ENCODE measurements around the gene LRFN5. TPM values are rescaled to one million over a fixed set of nuclear protein-coding genes. Genes with fewer than 3 reads are reported as not detected.

LRFN5 gene
- total and polyA plus RNA-seq, 2 donors (not counting 1 experiment from before 2014, with no cell fraction given), result 0.14 to 3.6 TPM

DNA sequence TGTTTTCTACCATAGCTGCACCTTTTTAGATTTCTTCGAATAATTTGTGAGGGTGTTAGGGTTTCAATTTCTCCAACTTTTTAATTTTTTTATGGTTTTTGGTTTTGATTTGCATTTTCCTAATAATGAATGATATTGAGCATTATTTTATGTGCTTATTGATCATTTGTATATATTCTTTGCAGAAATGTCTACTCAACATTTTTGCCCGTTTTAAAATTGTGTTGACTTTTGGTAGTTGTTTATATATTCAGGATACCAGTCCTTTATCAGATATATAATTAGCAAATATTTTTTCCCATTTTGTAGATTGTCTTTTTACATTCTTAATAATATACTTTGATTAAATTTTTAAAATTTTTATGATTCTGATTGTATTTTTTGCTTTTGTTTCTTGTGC, 306.7 kb downstream of the LRFN5 start:
- TF ChIP-seq, protein P1, sequence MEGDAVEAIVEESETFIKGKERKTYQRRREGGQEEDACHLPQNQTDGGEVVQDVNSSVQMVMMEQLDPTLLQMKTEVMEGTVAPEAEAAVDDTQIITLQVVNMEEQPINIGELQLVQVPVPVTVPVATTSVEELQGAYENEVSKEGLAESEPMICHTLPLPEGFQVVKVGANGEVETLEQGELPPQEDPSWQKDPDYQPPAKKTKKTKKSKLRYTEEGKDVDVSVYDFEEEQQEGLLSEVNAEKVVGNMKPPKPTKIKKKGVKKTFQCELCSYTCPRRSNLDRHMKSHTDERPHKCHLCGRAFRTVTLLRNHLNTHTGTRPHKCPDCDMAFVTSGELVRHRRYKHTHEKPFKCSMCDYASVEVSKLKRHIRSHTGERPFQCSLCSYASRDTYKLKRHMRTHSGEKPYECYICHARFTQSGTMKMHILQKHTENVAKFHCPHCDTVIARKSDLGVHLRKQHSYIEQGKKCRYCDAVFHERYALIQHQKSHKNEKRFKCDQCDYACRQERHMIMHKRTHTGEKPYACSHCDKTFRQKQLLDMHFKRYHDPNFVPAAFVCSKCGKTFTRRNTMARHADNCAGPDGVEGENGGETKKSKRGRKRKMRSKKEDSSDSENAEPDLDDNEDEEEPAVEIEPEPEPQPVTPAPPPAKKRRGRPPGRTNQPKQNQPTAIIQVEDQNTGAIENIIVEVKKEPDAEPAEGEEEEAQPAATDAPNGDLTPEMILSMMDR (conservative IDR thresholded peaks at IDR 0.05 in 1 of 2, IDR thresholded peaks at IDR 0.05 in 1 of 2; ENCODE audit: low read depth in 1 of 2, low read length in 2 of 2), result no peak
- TF ChIP-seq EZH2 (IDR thresholded peaks at IDR 0.05; ENCODE audit: low read length, missing control alignments), result no peak
- Histone ChIP-seq H4K20me1 (ENCODE audit: control insufficient read depth, extremely low read depth, insufficient read depth, low read length) (no peaks in the 10 kb centered on the region), H3K4me1 (ENCODE audit: control insufficient read depth, extremely low read depth, insufficient read depth, low read length) (no peaks in the 10 kb centered on the region), H3K79me2 (ENCODE audit: control insufficient read depth, insufficient read depth, low read length) (no peaks in the 10 kb centered on the region), H3K9ac (ENCODE audit: insufficient read depth, low read length) (no peak overlapping the region), H3K9me3 (ENCODE audit: control insufficient read depth, insufficient read depth, low read depth, low read length) (no peaks in the 10 kb centered on the region), H3K4me3 (replicated peaks in 1 of 4; ENCODE audit: control extremely low read depth in 1 of 4, insufficient read depth in 1 of 4, low read depth in 3 of 4, low read length in 4 of 4) (no peak overlapping the region), H3K36me3 (ENCODE audit: control insufficient read depth, insufficient read depth, low read length) (no peaks in the 10 kb centered on the region), H3K4me2 (ENCODE audit: extremely low read depth, insufficient read depth, low read length) (no peak overlapping the region), H3K27me3 (ENCODE audit: control insufficient read depth, insufficient read depth, low read length) (no peaks in the 10 kb centered on the region), H3K27ac (ENCODE audit: insufficient read depth, low read length) (no peak overlapping the region), H2AFZ (ENCODE audit: low read length) (no peak overlapping the region)
- no peak for DNase-seq (ENCODE audit: low read depth in 2 of 2)

DNA sequence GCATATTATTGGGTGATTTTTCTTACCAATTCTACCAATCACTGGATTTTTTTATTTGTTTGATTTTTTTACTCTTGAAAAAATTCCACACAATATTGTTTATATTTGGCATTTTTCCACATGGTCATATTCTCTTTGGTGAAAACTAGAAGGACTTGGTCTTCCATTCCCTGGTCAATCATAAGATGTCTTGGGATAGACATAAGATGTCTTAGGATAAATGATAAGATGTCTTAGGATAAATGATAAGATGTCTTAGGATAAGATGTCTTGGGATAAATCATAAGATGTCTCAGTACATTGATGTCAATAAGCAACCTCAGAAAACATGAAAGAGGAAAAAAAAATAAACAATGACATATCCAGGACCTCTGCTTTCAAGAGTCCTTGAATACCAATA, 309.1 kb downstream of the LRFN5 start:
- no peaks in the 10 kb centered on the region for H3K9me3 ChIP-seq (ENCODE audit: control insufficient read depth, insufficient read depth, low read depth, low read length)
- DNase-seq (ENCODE audit: low read depth in 2 of 2), result no peak
- no peak overlapping the region for H3K4me2 ChIP-seq (ENCODE audit: extremely low read depth, insufficient read depth, low read length)
- H3K9ac ChIP-seq (ENCODE audit: insufficient read depth, low read length), result no peak overlapping the region
- no peak overlapping the region for H3K27ac ChIP-seq (ENCODE audit: insufficient read depth, low read length)
- H3K27me3 ChIP-seq (ENCODE audit: control insufficient read depth, insufficient read depth, low read length), result no peaks in the 10 kb centered on the region
- H3K4me3 ChIP-seq (replicated peaks in 1 of 4; ENCODE audit: control extremely low read depth in 1 of 4, insufficient read depth in 1 of 4, low read depth in 3 of 4, low read length in 4 of 4), result no peak overlapping the region
- H3K4me1 ChIP-seq (ENCODE audit: control insufficient read depth, extremely low read depth, insufficient read depth, low read length), result no peaks in the 10 kb centered on the region
- no peaks in the 10 kb centered on the region for H4K20me1 ChIP-seq (ENCODE audit: control insufficient read depth, extremely low read depth, insufficient read depth, low read length)
- H3K79me2 ChIP-seq (ENCODE audit: control insufficient read depth, insufficient read depth, low read length), result no peaks in the 10 kb centered on the region
- TF ChIP-seq EZH2 (IDR thresholded peaks at IDR 0.05; ENCODE audit: low read length, missing control alignments), result no peak
- TF ChIP-seq, protein P1 (conservative IDR thresholded peaks at IDR 0.05 in 1 of 2, IDR thresholded peaks at IDR 0.05 in 1 of 2; ENCODE audit: low read depth in 1 of 2, low read length in 2 of 2), result no peak
- H3K36me3 ChIP-seq (ENCODE audit: control insufficient read depth, insufficient read depth, low read length), result no peaks in the 10 kb centered on the region
- no peak overlapping the region for H2AFZ ChIP-seq (ENCODE audit: low read length)

DNA sequence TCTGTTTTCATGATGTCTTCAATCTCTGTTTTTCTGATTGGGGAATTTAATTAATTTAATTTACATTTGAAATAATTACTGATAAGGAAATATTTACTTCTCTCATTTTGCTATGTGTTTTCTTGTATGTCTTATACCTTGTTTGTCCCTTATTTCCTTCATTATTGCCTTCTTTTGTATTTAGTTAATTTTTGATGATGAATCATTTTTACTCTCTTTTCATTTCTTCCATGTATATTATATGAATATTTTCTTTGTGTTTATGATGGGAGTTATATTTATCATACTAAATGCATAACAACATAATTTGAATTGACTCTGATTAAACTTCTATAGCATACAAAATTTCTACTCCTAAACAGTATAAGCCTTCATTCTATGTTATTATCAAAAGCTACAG, 309.6 kb downstream of the LRFN5 start:
- H3K27me3 ChIP-seq (ENCODE audit: control insufficient read depth, insufficient read depth, low read length), result no peaks in the 10 kb centered on the region

More for the DNA sequence above, 309.6 kb downstream of the LRFN5 start:
- Histone ChIP-seq H3K9ac (ENCODE audit: insufficient read depth, low read length) (no peak overlapping the region), H4K20me1 (ENCODE audit: control insufficient read depth, extremely low read depth, insufficient read depth, low read length) (no peaks in the 10 kb centered on the region), H3K4me2 (ENCODE audit: extremely low read depth, insufficient read depth, low read length) (no peak overlapping the region), H3K9me3 (ENCODE audit: control insufficient read depth, insufficient read depth, low read depth, low read length) (no peaks in the 10 kb centered on the region), H2AFZ (ENCODE audit: low read length) (no peak overlapping the region), H3K4me1 (ENCODE audit: control insufficient read depth, extremely low read depth, insufficient read depth, low read length) (no peaks in the 10 kb centered on the region), H3K4me3 (replicated peaks in 1 of 4; ENCODE audit: control extremely low read depth in 1 of 4, insufficient read depth in 1 of 4, low read depth in 3 of 4, low read length in 4 of 4) (no peak overlapping the region), H3K36me3 (ENCODE audit: control insufficient read depth, insufficient read depth, low read length) (no peaks in the 10 kb centered on the region), H3K27ac (ENCODE audit: insufficient read depth, low read length) (no peak overlapping the region), H3K79me2 (ENCODE audit: control insufficient read depth, insufficient read depth, low read length) (no peaks in the 10 kb centered on the region)
- TF ChIP-seq EZH2 (IDR thresholded peaks at IDR 0.05; ENCODE audit: low read length, missing control alignments), result no peak
- TF ChIP-seq, protein P1 (conservative IDR thresholded peaks at IDR 0.05 in 1 of 2, IDR thresholded peaks at IDR 0.05 in 1 of 2; ENCODE audit: low read depth in 1 of 2, low read length in 2 of 2), result no peak
- no peak for DNase-seq (ENCODE audit: low read depth in 2 of 2)
